Renal cortex interstitium (tissue), 11 donors: ENCODE data around the gene ARMC9. TPM values are rescaled to one million over a fixed set of nuclear protein-coding genes. Genes with fewer than 3 reads are reported as not detected.
"Not testable (repeated sequence)": the region's sequence is repeated elsewhere in the genome, so short reads cannot be mapped to it uniquely, and the experiment has no call there.

Source experiments
- DNase-seq, 11 donors: peaks; one replicate each; pipeline ENCODE4 v3.0.0-alpha.2; 2013; ENCODE audit warnings: low read depth in 9 of 11, low spot score in 4 of 11; ENCODE audit errors: extremely low read depth in 1 of 11
- polyA plus RNA-seq, 3 donors: library from polyadenylated mRNA; unstranded; fragments of 120-200 nt; gene quantifications; one replicate each; pipeline ENCODE4 v1.2.1, GENCODE V29; 2013; ENCODE audit not compliant: insufficient read length in 3 of 3

ARMC9 gene
- polyA plus RNA-seq, 3 donors = 27.0 to 30.2 (median 29.1) TPM

- no peak for DNase-seq
Measured at GRCh38 chr2:231364061-231364460, 165.6 kb downstream of the ARMC9 start.

GRCh38 chr2:231364961-231365810, 166.8 kb downstream of the ARMC9 start:
- DNase-seq = no peak

- DNase-seq = no peak
Measured at GRCh38 chr2:231367178-231367577, 168.7 kb downstream of the ARMC9 start.

GRCh38 chr2:231369580-231370428, 171.4 kb downstream of the ARMC9 start:
- no peak for DNase-seq

GRCh38 chr2:231370429-231370748, 172.0 kb downstream of the ARMC9 start:
- no peak for DNase-seq

GRCh38 chr2:231370749-231371429, 172.5 kb downstream of the ARMC9 start:
- DNase-seq = no peak

- no peak for DNase-seq
Measured at GRCh38 chr2:231371430-231372054, 173.1 kb downstream of the ARMC9 start.

GRCh38 chr2:231372326-231372725, 173.9 kb downstream of the ARMC9 start:
- no peak for DNase-seq

- no peak for DNase-seq
Measured at GRCh38 chr2:231373184-231373583, 174.8 kb downstream of the ARMC9 start.

- DNase-seq = no peak
Measured at GRCh38 chr2:231373786-231374349, 175.4 kb downstream of the ARMC9 start.

- DNase-seq = no peak
Measured at GRCh38 chr2:231374771-231375170, 176.3 kb downstream of the ARMC9 start.

GRCh38 chr2:231375994-231376615, 177.7 kb downstream of the ARMC9 start:
- DNase-seq = not testable (repeated sequence)

GRCh38 chr2:231376857-231377256, 178.4 kb downstream of the ARMC9 start:
- no peak for DNase-seq

GRCh38 chr2:231378026-231378722, 179.7 kb downstream of the ARMC9 start:
- DNase-seq = no peak

GRCh38 chr2:231379266-231380215, 181.1 kb downstream of the ARMC9 start:
- DNase-seq = no peak

GRCh38 chr2:231380307-231380706, 181.9 kb downstream of the ARMC9 start:
- DNase-seq = no peak
